Stimulated activated CD8-positive, alpha-beta memory T cell treated with anti-CD3 and anti-CD28 coated beads, Interleukin-7, amount 100 ng/mL, for 4 hours (primary cell): ENCODE data around the gene DDHD1.
"Not testable (repeated sequence)": the region's sequence is repeated elsewhere in the genome, so short reads cannot be mapped to it uniquely, and the experiment has no call there.

ENCODE experiments used
- DNase-seq, 2 donors: peaks; one replicate each; pipeline ENCODE4 v3.0.0-alpha.2; 2020; ENCODE audit warnings: low read depth in 2 of 2

Gene DDHD1

GRCh38 chr14:53152887-53153701, at the start of gene DDHD1:
Gene DDHD1 (minus strand): TSS chr14:53153323. CDS start chr14:53153098, 225 bp downstream.
- DNase-seq = peak; percentile 61 to 85

GRCh38 chr14:53195949-53196348, 42.8 kb upstream of the DDHD1 start:
- DNase-seq = no peak

DNA sequence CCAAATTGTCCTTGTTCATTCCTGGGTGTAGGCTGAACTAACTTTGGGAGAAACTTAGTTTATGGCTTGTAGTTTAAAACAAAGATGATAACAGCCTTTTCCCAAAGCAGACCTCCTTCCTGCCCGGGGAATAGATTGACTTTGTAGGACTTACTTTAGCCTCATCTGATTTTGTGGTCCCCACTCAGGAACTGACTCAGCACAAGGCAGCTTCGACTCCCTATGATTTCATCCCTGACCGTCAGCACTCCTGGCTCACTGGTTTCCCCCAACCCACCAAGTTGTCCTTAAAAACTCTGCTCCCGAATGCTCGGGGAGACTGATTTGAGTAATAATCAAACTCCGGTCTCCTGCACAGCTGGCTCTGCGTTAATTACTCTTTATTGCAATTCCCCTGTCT, 40.1 kb upstream of the DDHD1 start:
- no peak for DNase-seq

DNA sequence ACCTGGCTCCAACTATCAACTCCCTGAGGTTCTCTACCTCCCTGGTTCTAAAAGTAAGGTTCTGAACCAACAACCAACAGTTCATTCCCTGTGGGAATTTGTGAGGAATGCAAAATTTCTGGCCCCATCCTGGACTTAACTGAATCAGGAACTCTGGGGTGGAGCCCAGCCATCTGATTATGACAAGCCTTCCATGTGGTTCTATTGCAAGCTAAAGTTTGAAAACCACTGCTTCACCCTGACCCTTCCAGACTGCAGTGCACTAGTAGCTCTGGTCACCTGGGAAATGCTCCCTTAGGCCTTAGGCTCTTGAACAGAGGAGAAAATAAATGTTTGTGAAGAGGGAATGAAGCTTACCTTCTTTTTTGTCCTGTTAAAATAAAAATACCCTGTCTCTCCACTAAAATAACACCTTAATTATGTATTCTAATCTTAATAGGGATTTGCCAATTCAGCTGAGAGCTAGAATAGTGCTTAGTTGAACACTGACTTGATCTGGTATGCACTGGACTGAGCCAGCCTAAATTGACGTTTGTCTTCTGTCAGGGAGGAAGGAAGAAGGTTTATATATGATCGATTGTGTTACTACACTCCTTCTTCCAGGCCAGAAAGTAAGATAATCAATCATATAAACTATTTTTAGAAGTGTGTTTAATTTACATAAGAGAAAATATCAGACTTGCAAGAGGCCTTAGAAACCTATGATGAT, 39.1 kb upstream of the DDHD1 start:
- DNase-seq = no peak

- DNase-seq = peak; percentile 1 to 38
Measured at GRCh38 chr14:53190938-53191337, 37.8 kb upstream of the DDHD1 start.

GRCh38 chr14:53187921-53188463, 34.9 kb upstream of the DDHD1 start:
- DNase-seq = no peak

- DNase-seq = no peak
Measured at GRCh38 chr14:53186532-53186931, 33.4 kb upstream of the DDHD1 start.

DNA sequence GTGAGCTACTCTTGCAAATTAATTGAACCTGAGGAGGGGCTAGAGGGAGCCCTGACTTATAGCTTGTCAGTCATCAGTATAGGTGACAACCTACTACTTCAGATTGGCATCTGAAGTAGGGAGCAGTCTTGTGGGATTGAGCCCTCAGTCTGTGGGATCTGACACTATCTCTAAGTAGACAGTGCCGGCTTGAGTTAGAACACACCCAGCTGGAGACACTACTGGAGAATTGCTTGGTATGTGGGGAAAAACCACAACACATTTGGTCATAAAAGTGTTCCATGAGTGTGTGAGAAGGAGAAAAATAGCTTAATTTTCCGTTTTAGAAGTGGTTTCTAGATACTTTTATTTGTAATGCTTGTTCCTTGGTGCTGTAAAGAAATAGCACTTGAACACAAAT, 30.5 kb upstream of the DDHD1 start:
- no peak for DNase-seq

- no peak for DNase-seq
Measured at GRCh38 chr14:53183056-53183455, 29.9 kb upstream of the DDHD1 start.

- not testable (repeated sequence) for DNase-seq
Measured at GRCh38 chr14:53181463-53182081, 28.4 kb upstream of the DDHD1 start.

DNA sequence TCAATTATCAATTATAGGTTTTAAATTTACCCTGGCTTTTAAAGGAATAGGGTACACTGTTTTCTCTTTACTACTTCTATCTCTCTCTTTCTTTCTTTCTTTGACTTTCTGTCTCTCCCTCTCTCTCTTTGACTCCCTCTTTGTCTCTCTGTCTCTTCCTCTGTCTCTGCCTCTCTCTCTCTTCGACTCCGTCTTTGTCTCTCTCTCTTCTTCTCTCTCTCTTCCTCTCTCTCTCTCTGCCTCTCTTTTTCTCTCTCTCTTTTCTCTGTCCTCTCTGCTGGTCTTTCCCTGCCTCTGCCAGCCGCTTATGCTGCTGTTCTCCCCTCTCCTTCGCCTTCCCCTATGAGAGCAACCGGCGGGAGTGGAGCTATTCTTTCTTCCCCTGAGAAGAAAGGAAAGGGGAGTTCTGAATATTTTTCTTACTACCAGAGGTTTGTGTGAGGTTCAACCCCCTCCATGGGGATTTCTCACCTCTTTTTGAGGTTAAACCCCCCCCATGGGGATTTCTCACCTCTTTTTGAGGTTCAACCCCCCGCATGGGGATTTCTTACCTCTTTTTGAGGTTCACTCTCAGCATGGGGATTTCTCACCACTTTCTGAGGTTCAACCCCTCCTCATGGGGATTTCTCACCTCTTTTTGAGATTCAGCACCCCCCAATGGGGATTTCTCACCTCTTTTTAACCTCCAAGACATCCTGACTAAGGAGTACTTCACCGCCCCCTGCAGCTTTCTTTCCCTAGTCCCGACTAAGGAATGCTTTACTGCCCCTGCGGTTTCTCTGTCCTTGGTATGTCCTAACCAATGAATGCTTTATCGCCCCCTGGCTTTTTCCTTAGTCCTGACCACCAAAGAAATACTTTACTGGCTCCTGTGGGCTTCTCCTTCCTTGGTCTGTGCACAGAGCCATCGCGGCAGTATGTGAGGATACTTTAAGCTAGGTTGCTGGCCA, 27.4 kb upstream of the DDHD1 start:
- DNase-seq = peak; percentile 0 to 29

GRCh38 chr14:53179486-53180005, 26.4 kb upstream of the DDHD1 start:
- DNase-seq = not testable (repeated sequence)

- DNase-seq = no peak
Measured at GRCh38 chr14:53175375-53175774, 22.3 kb upstream of the DDHD1 start.

- DNase-seq = no peak
Measured at GRCh38 chr14:53174918-53175317, 21.8 kb upstream of the DDHD1 start.

DNA sequence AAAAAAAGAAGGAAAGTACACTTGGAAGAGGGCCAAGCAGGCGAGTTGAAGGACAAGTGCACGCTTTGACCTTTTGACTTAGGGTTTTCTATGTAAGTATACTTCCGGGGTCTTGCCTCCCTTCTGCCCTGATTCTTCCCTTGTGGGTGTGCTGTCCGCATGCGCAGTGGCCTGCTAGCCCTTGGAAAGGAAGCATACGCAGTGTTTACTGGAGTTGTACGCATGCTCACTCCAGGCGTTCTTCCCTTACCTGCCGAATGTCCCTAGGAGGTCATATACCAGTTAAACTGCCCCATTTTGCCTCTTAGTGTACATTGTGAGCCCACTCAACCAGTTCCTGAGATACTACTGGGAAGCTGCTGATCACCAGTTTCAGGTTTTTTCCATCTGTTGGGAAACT, 15.7 kb upstream of the DDHD1 start:
- no peak for DNase-seq

GRCh38 chr14:53167602-53168328, 14.6 kb upstream of the DDHD1 start:
- DNase-seq = no peak

DNA sequence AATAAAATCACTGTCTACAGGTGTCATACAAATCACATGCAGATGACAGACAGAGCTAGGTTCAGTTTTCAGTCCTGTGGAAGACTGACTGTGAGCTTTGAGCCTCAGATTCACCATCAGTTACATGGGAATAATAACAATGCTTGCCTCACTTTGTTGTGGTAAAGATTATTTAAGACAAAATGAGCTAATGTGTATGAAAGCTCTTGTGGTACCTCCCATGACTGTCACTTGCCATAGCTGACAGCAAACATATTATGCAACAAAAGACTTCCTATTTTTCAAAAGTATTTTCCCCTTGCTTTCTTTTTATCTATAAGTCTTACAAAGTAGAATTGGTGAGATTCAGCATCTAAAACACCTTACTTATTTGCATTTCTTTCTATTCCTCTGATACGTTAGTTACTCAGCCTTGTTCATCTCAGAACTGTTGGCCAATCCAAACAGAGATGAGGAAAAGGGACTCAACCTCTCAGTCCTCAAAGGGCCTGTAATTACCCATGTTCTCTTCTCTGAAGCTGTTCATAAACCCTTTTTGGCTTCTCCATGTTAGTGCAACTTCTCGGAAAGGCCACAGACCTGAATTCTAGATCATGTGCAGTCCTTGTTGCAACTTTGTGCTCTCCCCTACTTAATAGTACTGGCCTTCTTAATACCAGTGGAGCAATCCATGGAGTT, 8.8 kb upstream of the DDHD1 start:
- no peak for DNase-seq

DNA sequence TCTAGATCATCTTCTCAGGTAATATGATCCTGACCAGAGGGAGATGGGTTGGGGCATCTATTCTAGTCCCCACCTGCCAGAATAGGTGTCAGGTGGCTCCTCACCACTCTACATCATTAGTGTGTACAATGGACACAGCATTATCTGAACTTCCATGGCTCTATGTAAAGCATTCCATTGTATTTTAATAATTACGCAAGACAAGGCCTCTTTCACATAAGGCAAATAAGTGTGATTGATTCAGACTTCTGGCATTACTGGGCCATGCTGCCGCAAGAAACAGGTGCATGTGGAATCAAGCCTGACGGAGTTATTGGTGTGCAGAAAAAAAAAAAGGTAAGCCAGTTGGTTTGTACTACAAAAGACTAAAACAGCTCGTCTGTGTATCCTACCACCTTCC, 3.1 kb upstream of the DDHD1 start:
- no peak for DNase-seq

- DNase-seq = no peak
Measured at GRCh38 chr14:53153702-53154112, 584 bp upstream of the DDHD1 start.
